IMR-90 (cell line): Measurements from ENCODE around the gene ORC6.

Experiments used
- CEBPB ChIP-seq: IDR thresholded peaks from 2 replicates; pipeline ENCODE4 v1.6.1; 2012; ENCODE audit warnings: low read depth, low read length, improper control_type of control experiment
- CTCF ChIP-seq: conservative IDR thresholded peaks from 2 replicates; pipeline ENCODE4 v1.5.1; 2012; ENCODE audit warnings: mild to moderate bottlenecking, low read depth, low read length, improper control_type of control experiment
- MAFK ChIP-seq: IDR thresholded peaks from 2 replicates; pipeline ENCODE4 v1.6.1; 2012; ENCODE audit warnings: low read depth, low read length, improper control_type of control experiment
- MXI1 ChIP-seq: IDR thresholded peaks from 2 replicates; pipeline ENCODE4 v1.6.1; 2012; ENCODE audit warnings: low read depth, mild to moderate bottlenecking, low read length, moderate library complexity, borderline replicate concordance
- SMC3 ChIP-seq: fragments of 150-350 bp; IDR thresholded peaks from 2 replicates; pipeline ENCODE4 v1.6.1; 2016; ENCODE audit warnings: low read depth, mild to moderate bottlenecking, antibody characterized with exemption, low read length, moderate library complexity

DNA sequence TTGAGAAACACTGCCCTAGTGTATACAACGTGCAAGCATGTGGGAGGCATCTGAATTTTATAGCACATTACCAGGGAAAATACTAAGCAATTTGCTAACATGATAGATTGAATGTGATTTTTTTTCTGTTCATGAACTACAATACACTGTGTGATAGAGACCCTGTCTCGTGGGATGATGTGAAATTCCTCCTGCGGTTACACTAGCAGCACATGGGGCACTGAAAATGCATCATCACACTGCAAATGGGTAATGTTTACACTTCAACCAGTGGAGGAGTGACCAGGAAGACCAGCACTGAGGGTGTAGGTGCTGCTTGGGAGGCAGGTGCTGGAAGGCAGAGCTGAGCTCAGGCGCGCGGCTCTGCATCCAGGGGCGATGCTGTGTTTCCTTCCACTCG lies 28.8 kb downstream of the ORC6 start:
- TF ChIP-seq CTCF (no peak), MXI1 (no peak), MAFK (no peak), SMC3 (no peak), CEBPB (no peak)
